PC-9 (cell line): ENCODE results near the gene NBEA.

Experiments used
- EZH2 ChIP-seq: fragments of 200-600 bp; sonication (generic); IDR thresholded peaks from 2 replicates; pipeline ENCODE4 v1.8.0; 2017; ENCODE audit warnings: antibody characterized with exemption, low read depth
- TF ChIP-seq, protein P1 (sequence below): fragments of 200-600 bp; sonication (generic); conservative IDR thresholded peaks from 2 replicates; pipeline ENCODE4 v1.6.1; 2017; ENCODE audit warnings: mixed run types, antibody characterized with exemption, mild to moderate bottlenecking, moderate library complexity

GRCh38 chr13:35046587-35046986, 104.5 kb downstream of the NBEA start:
- TF ChIP-seq, protein P1, sequence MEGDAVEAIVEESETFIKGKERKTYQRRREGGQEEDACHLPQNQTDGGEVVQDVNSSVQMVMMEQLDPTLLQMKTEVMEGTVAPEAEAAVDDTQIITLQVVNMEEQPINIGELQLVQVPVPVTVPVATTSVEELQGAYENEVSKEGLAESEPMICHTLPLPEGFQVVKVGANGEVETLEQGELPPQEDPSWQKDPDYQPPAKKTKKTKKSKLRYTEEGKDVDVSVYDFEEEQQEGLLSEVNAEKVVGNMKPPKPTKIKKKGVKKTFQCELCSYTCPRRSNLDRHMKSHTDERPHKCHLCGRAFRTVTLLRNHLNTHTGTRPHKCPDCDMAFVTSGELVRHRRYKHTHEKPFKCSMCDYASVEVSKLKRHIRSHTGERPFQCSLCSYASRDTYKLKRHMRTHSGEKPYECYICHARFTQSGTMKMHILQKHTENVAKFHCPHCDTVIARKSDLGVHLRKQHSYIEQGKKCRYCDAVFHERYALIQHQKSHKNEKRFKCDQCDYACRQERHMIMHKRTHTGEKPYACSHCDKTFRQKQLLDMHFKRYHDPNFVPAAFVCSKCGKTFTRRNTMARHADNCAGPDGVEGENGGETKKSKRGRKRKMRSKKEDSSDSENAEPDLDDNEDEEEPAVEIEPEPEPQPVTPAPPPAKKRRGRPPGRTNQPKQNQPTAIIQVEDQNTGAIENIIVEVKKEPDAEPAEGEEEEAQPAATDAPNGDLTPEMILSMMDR, result no peak
- no peak for TF ChIP-seq EZH2
